ENCODE data around the gene SNF8. TPM values are rescaled to one million over a fixed set of nuclear protein-coding genes. Genes with fewer than 3 reads are reported as not detected.

The SNF8 gene
- total and polyA plus RNA-seq, 9 of the 15 experiments (the other 6 are each of a cell fraction or from before 2014, with no cell fraction given): 6.9 to 149 (median 117) TPM

GRCh38 chr17:48970224-48970623, 25.6 kb upstream of the SNF8 start:
- H3K9ac ChIP-seq (ENCODE audit: insufficient read depth in 1 of 2, low read depth in 2 of 2, low read length in 2 of 2): peak overlapping the region in 1 of 2 experiments; percentile 49; a peak in 1 of 4 replicates
- H4K20me1 ChIP-seq (replicated peaks; ENCODE audit: control insufficient read depth, insufficient read depth, low read length): no peaks in the 10 kb centered on the region
- H3K27me3 ChIP-seq (ENCODE audit: control insufficient read depth in 2 of 2, insufficient read depth in 2 of 2, low read length in 2 of 2): no peaks in the 10 kb centered on the region
- POLR2A ChIA-PET: interaction anchor here (0.6 to 3.7 kb wide), 6 partner anchors 9 to 77 kb away, joined by 3 to 31 read pairs (median 6); partner anchors contain the start of gene ATP5MC1
- peak overlapping the region; percentile 84 for H2AFZ ChIP-seq (ENCODE audit: low read depth, low read length)
- WGBS (ENCODE audit: insufficient coverage, low coverage, missing lambda C conversion rate): 13% methylated on average over 4 of the region's 4 CpGs
- no peak overlapping the region for H3K4me3 ChIP-seq
- 0 out of 3 replicates have a peak overlapping the region, but pooled peaks have one; percentile 22 for H3K27ac ChIP-seq (ENCODE audit: extremely low read depth, low read depth, low read length)
- intact Hi-C loops (cut with micrococcal nuclease) (no loop called here), in situ Hi-C loops (cut with MboI) (no loop called here)
- no peaks in the 10 kb centered on the region for H3K36me3 ChIP-seq (ENCODE audit: control insufficient read depth, insufficient read depth, low read length)
- no peaks in the 10 kb centered on the region for H3K79me2 ChIP-seq (ENCODE audit: control insufficient read depth, insufficient read depth, low read length)
- peak; percentile 42 to 78 (median 54) for DNase-seq (ENCODE audit: extremely low read depth in 1 of 4, low spot score in 3 of 4)
- FAIRE-seq: peak; percentile 60
- CTCF ChIA-PET (ENCODE audit: low intra/inter-chr PET ratio): no interaction called here
- peaks cover 34 to 37% of the 10 kb centered on the region in 2 experiments for H3K4me1 ChIP-seq (replicated peaks in 1 of 2; ENCODE audit: control insufficient read depth in 2 of 2, insufficient read depth in 2 of 2, low read length in 2 of 2)
- no peaks in the 10 kb centered on the region for H3K9me3 ChIP-seq (replicated peaks; ENCODE audit: control insufficient read depth, insufficient read depth, low read depth, low read length)
- peak overlapping the region; percentile 40 for H3K4me2 ChIP-seq (ENCODE audit: insufficient read depth, low read length)
- H3K9me1 ChIP-seq (ENCODE audit: control insufficient read depth, insufficient read depth, low read length): no peaks in the 10 kb centered on the region
- TF ChIP-seq MAX (CRISPR knock-in tag; IDR thresholded peaks at IDR 0.05) (0 out of 2 replicates have a peak, but pooled peaks have one; percentile 1), CCNT2 (IDR thresholded peaks at IDR 0.05; ENCODE audit: borderline replicate concordance, extremely low read depth, insufficient read length, low read depth, low read length) (no peak), ZBTB7A (IDR thresholded peaks at IDR 0.05; ENCODE audit: borderline replicate concordance, control insufficient read depth, low read depth, low read length) (peak; percentile 28; the same call in 1 of the 2 replicates), PURB (CRISPR knock-in tag; IDR thresholded peaks at IDR 0.05; ENCODE audit: low read depth) (no peak), HDAC3 (IDR thresholded peaks at IDR 0.05; ENCODE audit: borderline replicate concordance, partially characterized antibody) (no peak), RCOR1 (IDR thresholded peaks at IDR 0.05; ENCODE audit: borderline replicate concordance in 1 of 2, low read depth in 2 of 2, low read length in 2 of 2) (0 out of 4 replicates have a peak, but pooled peaks of 1 of the 2 experiments have one; percentile 16), GTF2F1 (IDR thresholded peaks at IDR 0.05; ENCODE audit: low read depth, low read length) (no peak), RBM14 (IDR thresholded peaks at IDR 0.05; ENCODE audit: borderline replicate concordance, insufficient read depth, low read depth, low read length) (no peak), NFIC (IDR thresholded peaks at IDR 0.05) (peak; percentile 94), YY1 (IDR thresholded peaks at IDR 0.05; ENCODE audit: borderline replicate concordance in 1 of 3, control insufficient read depth in 1 of 3, extremely low read depth in 1 of 3, insufficient read depth in 3 of 3, insufficient read length in 1 of 3, insufficient replicate concordance in 2 of 3, low read depth in 1 of 3, low read length in 2 of 3) (peak in 1 of 3 experiments; percentile 42), HMG20B (CRISPR knock-in tag; IDR thresholded peaks at IDR 0.05) (no peak), DMBX1 (CRISPR knock-in tag; IDR thresholded peaks at IDR 0.05; ENCODE audit: borderline replicate concordance) (no peak)
- TF ChIP-seq, protein P1, sequence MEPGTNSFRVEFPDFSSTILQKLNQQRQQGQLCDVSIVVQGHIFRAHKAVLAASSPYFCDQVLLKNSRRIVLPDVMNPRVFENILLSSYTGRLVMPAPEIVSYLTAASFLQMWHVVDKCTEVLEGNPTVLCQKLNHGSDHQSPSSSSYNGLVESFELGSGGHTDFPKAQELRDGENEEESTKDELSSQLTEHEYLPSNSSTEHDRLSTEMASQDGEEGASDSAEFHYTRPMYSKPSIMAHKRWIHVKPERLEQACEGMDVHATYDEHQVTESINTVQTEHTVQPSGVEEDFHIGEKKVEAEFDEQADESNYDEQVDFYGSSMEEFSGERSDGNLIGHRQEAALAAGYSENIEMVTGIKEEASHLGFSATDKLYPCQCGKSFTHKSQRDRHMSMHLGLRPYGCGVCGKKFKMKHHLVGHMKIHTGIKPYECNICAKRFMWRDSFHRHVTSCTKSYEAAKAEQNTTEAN (CRISPR knock-in tag; IDR thresholded peaks at IDR 0.05): no peak
- no TSS peak for BruUV-seq (replicated peaks)
- peak; percentile 64 for ATAC-seq
